ENCODE measurements around the gene PNISR.
A peak's percentile ranks its signal among the peaks of the same experiment; 100 is the strongest.

The PNISR gene

DNA sequence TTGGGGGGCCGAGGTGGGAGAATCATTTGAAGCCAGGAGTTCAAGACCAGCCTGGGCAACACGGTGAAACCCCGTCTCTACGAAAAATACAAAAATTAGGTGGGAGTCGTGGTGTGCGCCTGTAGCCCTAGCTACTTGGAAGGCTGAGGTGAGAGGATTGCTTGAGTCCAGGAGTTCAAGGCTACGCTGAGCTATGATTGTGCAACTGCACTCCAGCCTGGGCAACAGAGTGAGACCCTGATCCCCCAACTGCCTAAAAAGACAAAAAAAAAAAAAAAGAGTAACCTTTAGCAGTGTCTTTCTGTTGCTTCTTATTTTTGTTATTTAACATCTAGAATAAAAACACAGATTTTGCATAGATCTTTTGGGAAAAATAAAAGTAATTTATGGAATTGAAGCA, 18.0 kb downstream of the PNISR start:
- no peak for DNase-seq

DNA sequence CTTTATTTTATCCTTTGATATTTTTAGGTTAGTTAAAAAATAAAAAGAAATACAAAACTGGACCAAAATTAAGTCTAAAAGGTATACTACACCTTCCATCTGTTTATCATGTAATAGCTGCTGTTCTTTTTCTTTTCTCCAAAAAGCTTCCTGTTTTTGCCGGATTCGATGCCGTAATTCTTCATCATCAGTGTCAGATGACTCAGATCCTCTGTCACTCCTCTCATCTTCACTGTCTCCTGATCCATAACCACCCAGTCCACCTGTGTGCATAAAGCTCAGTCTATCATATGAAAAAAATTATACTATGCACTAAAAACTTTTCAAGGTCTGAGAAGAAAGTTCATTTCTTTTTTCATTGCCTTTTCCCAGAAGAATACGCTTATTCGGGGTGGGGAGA, 22.7 kb downstream of the PNISR start:
- no peak for DNase-seq

DNA sequence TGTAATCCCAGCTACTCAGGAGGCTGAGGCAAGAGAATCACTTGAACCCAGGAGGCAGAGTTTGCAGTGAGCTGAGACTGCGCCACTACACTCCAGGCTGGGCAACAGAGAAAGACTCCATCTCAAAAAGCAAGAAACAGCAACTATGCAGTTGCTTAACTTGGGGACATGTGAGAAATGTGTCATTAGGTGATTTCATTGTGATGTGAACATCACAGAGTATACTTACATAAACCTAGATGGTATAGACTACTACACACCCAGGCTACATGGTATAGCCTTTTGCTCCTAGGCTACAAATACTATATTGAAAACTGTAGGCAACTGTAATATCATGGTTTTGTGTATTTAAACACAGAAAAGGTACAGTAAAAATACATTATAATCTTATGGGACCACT, 27.8 kb downstream of the PNISR start:
- DNase-seq = no peak

DNA sequence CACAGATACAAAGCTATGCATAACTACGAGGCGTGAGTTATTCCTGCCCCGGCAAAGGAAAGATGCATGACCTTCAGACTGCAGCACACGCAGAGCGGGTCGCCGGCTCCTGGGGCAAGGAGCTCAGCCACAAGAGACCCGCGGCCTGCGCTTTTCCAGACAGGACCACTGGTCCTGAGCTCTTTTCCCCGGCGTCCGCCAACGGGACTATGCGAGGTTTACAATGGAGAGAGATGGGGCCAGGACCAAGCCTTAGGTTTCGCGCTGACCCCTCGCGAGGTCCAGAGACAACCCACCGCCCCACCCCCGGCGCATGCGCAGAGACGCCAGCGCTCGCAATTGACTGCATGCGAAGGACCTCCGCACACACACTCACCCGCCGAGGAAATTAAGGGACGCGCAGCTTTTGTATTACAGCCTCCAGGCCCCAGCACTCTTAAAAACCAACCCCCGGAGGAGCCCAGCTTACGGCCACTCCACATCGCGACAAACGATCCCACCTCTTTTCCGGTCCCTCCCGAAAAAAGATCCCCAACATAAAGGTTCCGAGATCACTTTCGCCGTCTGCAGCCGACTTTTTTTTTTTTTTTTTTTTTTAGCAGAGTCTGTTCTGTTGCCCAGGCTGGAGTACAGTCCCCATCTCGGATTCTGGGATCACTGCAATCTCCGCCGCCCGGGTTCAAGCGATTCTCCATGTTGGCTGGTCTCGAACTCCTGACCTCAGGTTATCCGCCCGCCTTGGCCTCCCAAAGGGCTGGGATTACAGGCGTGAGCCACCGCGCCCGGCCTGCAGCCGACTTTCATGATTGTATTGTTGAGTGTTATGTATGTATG, 31.2 kb downstream of the PNISR start, which contains the start of gene COQ3:
Gene COQ3, minus strand, starts transcription at position 498 of the 834 bp plus-strand sequence. Its CDS starts 16 bp downstream, at position 482.
- DNase-seq = peak; percentile 29 to 84 (median 61)

DNA sequence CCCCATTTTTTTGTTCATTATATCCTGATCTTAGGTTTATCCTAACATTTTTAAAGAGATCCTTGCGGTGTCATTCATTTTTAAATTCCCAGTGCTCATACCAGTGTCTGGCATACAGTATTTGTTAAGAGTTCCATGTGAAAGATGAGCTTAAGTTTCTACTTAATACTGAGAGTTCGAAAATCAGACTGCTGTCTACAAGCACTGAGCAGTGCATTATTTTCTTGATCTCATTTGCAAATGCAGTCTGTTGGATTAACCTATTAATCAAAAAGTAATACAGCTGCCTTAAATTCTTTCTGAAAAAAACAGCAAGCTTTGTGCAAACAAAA, 31.8 kb downstream of the PNISR start:
- DNase-seq = peak in 1 of 51 donors; percentile 32

DNA sequence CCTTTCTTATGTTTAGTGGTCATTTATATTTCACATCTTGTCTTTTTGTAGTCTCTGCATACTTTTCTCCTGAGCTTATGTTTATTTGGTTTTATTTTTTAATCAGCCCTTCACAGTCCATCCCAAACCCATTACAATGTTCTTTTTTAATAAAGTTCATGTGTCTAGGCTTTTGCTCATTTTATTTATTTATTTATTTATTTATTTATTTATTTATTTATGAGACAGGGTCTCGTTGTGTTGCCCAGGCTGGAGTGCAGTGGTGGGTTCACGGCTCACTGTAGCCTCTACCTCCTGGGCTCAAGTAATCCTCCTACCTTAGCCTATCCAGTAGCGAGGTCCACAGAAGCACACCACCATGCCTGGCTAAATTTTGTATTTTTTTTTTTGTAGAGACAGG, 34.2 kb downstream of the PNISR start:
- no peak for DNase-seq

DNA sequence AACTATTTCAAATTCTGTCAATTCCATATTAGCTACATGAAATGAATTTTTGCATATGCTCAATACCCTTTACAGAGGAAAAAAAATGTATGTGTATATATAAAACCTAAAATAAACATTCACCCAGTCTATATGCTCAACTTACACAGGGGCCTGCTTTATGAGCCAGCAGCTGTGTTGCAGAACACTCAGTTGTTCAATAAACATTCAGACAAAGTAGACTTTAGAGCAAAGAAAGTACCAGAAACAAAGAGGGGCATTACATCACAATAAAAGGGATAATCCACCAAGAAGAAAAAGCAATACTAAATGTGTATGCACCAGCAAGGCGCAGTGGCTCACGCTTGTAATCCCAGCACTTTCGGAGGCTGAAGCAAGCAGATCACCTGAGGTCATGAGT, 40.6 kb downstream of the PNISR start:
- no peak for DNase-seq

DNA sequence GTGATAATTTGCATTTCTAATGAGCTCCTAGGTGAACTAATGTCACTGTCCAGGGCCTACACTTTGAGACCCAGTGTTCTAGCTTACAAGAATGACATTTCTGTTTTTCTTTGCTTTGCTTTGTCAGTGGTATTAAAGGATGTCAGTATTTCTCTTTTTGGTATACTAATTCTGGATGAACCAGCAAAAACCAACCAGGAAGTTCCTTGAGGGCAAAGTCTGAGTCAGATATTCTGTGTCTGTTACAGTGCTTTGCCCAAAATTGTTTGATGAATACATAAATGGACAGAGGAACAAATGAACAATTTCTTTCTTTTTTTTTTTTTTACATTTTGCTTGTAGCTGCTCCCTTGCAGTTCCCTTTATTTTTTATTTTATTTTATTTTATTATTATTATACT, 46.5 kb downstream of the PNISR start:
- no peak for DNase-seq

DNA sequence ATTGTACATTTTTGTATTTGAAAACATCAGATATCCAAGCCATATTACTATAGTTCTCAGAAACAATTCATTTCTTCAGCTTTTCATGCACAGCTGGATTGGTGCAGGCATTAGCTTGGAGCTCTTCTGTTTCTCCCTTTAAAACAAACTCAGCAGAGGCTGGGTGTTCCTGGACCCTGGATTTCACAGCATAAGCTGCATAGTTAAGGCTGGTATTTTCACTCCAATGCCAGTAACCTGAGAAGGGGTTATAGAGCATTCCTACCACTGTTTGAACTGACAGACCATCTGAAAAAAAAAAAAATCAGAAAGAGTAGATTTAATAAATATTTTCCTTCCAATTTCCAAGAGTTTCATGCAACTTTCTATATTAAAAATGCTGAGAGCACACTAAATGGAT, 55.6 kb downstream of the PNISR start:
- DNase-seq = no peak

DNA sequence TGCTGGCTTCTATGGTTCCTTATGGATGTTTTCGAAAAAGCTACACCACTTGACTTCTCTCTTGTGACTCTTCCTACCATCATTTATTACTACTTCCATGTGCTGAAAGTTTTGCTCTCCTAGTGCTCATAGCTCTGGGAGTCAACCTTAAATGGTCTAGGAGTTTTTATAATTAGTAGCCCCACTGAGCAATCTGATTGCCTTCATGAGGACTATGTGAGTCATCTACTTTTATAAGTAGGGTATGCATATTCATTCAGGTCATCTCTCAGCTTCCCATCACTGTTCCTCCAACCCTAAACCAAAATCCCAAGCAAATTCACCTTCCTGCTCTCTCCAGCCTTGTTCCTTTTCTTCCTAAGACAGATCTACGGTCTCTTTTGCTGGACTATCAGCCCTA, 58.3 kb downstream of the PNISR start:
- DNase-seq = no peak

DNA sequence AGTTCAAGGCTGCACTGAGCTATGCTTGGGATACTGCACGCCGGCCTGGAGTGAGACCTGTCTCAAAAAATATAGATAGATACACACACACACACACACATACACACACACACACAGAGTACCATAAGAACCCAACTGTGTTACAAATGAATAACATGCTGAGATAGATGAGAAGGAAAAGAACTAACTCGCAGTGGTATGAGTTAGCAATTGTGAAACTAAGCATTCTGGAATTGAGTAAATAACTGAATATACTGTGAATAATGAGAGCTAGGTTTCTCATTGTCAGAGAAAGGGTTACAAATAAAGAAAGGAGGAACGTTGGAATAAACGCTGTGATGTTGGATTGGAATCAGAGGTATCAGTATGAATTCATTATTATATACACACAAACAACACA, 61.1 kb downstream of the PNISR start:
- no peak for DNase-seq

DNA sequence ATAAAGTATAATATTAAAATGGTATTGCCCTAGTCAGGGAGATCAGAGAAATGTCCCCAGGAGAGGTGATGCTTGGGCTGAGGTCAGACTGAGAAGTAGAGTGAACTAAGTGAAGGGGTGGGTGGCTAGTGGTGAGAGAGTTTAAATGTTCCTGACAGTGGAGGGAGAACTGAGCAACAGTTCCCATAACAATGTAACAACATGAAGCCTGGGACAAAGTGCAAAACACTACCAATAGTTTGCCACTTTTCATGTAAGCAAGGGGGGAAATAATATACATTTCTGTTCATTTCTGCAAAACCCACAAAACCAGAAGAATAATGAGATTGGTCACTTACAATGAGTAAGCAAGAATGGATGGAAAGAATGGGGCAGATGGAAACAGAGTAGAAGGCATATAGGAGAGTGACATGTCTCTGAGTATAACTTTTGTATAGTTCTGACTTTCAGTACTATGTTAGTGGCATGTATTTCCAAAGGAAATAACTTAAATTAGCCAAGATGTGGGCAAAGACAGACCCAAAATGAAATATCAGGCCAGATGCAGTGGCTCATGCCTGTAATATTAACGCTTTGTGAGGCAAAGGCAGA, 62.3 kb downstream of the PNISR start:
- DNase-seq = no peak

DNA sequence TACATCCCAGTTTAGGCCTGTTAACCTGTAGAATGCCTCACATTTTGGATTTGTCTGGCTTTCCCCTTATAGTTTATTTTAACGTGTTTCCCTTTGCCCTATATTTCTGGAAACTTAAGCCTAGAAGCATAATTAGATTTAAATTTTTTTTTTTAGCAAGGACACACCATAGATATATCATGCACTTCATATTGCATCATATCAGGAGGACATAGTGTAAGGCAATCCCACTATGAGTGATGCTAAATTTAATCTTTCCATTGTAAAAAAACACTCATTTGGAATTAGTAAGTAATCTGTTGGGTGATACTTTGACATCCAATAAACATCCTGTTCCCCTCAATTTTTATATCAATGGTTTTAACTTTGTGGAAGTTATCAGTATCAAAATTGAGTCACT, 65.3 kb downstream of the PNISR start:
- DNase-seq = no peak

DNA sequence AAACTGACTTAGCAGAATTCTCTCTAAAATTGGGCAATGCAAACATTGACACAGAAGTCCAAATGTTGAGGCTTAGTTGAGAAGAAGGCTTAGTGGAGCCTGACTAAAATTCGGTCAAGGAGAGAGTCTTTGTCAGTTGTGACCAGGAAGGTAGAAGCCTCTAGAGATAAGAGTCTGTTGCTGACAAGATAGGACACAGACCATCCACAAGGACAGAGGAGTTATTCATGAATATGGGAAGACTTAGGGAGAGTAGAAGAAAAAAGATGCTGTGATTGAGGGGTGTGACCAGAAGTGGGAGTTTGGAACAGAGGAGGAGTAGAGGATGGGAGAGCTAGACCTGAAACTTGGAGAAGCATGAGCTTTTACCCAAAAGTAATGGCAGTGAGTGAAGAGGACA, 68.5 kb downstream of the PNISR start:
- DNase-seq = no peak

DNA sequence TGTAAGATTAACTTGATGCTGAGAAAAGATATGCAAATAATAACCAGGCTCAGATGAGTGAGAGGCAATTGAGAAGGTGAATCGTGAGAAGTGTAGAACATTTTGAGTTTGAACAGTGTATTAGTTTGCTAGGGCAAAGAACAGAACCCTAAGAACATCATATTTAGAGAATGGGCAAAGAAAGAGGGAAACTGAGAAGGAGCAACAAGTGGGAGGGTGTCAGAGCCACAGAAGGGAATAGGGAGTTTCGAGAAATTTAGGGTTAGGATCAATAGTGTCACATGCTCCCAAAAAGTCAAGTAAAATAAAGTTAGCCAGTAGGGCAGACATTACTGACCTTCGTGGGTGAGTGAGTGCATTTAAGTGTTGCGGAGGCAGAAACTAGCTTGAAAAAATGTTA, 70.1 kb downstream of the PNISR start:
- no peak for DNase-seq

DNA sequence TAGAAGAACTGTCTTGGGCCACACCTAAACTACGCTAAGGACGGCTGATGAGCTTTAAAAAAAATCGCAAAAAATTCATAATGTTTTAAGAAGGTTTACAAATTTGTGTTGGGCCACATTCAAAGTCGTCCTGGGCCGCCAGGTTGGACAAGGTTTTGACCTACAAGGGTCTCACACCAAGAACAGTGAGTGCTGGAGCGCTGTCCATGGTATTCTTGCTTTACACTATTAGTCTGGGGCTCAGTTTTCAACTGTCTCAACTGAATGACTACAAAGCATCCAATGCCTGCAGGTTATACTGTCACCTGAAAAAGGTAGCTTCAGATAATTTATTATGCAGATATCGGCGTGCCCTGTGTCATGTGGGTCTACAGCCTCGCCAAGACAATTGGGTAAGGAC, 72.0 kb downstream of the PNISR start:
- DNase-seq = no peak

DNA sequence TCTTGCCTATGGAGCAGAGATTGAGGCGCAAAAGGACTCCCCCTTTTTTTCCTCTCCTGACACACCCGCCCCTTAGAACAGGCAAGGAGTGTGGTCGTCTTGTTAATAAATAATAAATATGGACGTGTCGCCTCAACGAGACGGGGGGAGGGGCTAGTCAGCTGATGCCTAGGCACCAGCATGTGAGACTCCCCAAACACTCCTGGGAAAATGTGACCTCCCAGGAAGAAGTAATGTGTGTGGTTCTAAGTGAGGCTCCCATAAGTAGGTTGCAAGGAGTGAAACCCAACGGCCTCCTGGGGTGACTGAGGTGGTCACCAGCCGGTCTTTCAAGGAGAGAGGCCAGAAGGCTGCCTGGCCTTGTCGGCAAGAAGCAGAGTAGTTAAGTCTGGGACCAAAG, 74.5 kb downstream of the PNISR start:
- peak in 2 of 51 donors; percentile 3 to 15 for DNase-seq

DNA sequence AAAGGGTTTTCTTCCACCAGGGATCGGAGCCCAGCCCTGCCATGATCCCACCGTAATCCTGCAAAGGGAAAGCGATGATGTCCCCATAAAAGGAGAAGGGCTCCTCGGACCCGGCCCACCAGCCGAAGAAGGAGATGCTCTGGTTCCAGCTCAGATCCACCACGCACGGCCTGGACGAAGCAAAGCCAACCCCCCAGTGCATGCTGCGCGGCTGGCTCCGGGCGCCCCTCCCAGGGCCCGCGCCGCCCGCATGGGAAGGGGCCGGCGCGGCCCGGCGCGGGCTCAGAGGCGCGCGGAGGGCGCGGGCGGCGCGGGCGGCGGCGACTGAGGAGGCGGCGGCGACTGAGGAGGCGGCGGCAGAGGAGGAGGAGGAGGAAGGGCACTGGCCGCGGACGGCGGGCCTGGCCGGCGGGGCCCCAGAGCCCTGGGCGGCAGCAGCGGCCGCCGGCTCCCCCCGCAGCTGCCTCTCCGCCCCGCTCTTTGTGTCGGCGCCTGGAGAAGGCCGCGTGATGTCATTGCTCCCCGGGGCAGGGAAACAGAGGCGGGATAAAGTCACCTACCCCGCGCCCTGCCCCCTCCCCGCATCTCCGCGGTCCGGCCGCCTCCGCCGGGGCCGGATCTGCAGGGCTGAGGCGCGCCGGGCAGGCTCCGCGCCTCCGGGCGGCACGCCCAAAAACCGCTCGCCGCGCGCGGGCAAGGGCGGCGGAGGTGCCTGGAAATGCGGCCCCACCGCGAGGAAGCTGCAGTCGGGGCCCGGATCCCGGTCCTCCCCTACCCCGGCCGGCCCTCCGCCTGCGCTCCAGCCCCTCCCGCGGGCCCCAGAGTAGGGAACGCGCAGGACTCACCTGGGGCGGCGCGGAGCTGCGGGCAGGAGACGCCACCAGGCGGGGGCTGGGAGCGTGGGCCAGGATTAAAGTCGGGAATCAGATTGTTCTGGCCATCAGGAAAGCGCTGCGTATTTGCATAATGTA, 75.7 kb downstream of the PNISR start, which contains the start of gene FAXC:
Gene FAXC, minus strand, starts transcription at position 504 of the 971 bp plus-strand sequence. Its CDS starts 302 bp downstream, at position 202.
- DNase-seq = peak in 34 of 51 donors; percentile 5 to 71 (median 38)

DNA sequence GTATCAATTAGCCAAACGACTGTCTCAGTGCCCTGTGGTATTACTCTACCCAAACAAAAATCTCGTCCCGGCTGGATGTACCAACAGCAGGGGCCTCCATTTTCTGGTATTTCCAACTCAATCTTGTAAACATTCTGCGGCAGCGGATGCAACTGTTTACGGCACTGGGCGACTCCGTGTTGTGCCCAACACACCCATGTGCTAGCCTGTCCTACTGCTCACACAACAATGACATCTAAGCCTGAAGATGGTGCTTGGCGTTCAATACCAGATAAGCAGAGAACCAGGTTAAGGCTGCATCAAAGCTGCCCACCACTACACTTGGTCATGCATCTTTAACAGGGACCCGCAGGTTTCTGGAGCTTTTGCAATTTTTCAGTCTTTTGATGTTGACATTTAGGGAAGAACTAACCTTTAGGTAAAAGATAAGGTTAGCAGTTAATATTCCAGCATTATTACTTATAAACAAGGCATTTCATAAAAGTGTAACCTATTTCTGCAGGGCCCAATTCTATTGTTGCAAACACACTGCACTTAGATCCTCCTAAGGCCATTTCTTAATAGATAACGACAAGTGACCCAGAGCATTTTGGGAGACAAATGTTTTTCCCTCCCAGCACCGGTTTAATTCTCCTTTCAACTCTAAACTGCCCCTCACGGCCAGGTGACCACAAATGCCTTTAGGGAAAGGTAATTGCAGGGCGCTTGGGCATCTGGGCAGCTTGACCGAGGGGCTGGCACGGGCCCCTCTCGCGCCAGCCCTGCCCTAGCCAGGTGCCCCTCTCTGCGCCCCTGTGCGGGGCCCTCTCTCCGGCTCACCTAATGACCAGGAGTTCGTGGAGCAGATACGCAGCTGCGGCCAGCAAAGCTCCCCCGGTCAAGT, 76.6 kb downstream of the PNISR start:
- DNase-seq = peak in 5 of 51 donors; percentile 1 to 43 (median 7)
